DND-41 (cell line): ENCODE results near the gene MAML3.

ENCODE experiments used
- EZH2 ChIP-seq: IDR thresholded peaks from 3 replicates; pipeline ENCODE4 v1.6.1; 2012; ENCODE audit warnings: borderline replicate concordance, low read depth, mild to moderate bottlenecking, moderate library complexity, low read length, inconsistent platforms; ENCODE audit not compliant: severe bottlenecking
- TF ChIP-seq, protein P1 (sequence below): IDR thresholded peaks from 2 replicates; pipeline ENCODE4 v1.5.1; 2012; ENCODE audit warnings: borderline replicate concordance, low read length, moderate library complexity, mild to moderate bottlenecking; ENCODE audit not compliant: poor library complexity, severe bottlenecking; ENCODE audit errors: extremely low read depth

DNA sequence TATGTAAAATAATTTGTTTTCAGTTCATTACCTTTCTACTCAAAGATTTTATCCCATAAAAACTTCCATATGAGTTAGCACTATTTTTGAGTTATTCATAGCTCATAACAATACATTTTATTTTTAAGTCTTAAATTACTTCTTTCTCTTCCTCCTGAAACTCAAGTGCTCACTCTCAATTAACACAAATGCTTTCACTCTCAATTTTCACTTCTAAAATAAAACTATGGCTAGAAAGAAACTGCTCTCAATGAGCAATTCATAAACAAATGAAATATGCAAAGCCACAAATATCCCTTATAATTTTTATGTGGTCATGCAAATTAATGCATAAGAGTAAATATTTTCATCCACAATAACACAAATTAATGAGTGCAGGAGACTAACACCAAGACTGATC lies 38.8 kb downstream of the MAML3 start:
- TF ChIP-seq, protein P1, sequence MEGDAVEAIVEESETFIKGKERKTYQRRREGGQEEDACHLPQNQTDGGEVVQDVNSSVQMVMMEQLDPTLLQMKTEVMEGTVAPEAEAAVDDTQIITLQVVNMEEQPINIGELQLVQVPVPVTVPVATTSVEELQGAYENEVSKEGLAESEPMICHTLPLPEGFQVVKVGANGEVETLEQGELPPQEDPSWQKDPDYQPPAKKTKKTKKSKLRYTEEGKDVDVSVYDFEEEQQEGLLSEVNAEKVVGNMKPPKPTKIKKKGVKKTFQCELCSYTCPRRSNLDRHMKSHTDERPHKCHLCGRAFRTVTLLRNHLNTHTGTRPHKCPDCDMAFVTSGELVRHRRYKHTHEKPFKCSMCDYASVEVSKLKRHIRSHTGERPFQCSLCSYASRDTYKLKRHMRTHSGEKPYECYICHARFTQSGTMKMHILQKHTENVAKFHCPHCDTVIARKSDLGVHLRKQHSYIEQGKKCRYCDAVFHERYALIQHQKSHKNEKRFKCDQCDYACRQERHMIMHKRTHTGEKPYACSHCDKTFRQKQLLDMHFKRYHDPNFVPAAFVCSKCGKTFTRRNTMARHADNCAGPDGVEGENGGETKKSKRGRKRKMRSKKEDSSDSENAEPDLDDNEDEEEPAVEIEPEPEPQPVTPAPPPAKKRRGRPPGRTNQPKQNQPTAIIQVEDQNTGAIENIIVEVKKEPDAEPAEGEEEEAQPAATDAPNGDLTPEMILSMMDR = no peak
- TF ChIP-seq EZH2 = no peak
